ENCODE data around the gene ARHGDIB. TPM values are rescaled to one million over a fixed set of nuclear protein-coding genes. Genes with fewer than 3 reads are reported as not detected.

ARHGDIB gene
- total and polyA plus RNA-seq, 7 donors = 23.9 to 44.0 (median 32.4) TPM

- intact Hi-C loops (cut with DNase I) = loop anchor here (10.0 kb wide), 2 partner anchors 355 to 755 kb away; no protein-coding TSS in a partner anchor
- no peak for DNase-seq
- TF ChIP-seq CTCF (IDR thresholded peaks at IDR 0.05) = no peak
- H3K4me1 ChIP-seq = no peaks in the 10 kb centered on the region
- 22 to 39% (median 33%) methylated on average over 1 of the region's 1 CpG for WGBS, 3 donors
- no peaks in the 10 kb centered on the region for H3K27me3 ChIP-seq (ENCODE audit: insufficient read depth in 3 of 3, low read length in 2 of 3)
- H3K36me3 ChIP-seq (ENCODE audit: insufficient read depth in 1 of 2, low read depth in 1 of 2) = no peaks in the 10 kb centered on the region
- no peak for ATAC-seq
- H3K27ac ChIP-seq = no peak overlapping the region
- H3K9me3 ChIP-seq = no peaks in the 10 kb centered on the region
- H3K4me3 ChIP-seq = no peak overlapping the region
Measured at GRCh38 chr12:14989790-14990189, 28.4 kb upstream of the ARHGDIB start.

DNA sequence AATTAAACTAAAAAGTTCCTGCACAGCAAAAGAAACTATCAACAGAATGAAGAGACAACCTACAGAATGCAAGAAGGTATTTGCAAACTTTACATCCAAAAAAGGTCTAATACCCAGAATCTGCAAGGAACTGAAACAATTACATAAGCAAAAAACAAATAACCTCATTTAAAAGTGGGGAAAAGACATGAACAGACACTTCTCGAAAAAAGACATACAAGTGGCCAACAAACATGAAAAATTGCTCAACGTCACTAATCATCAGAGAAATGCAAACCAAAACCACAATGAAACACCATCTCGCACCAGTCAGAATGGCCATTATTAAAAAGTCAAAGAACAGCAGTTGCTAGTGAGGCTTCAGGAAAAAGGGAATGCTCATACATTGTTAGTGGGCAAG is 26.6 kb upstream of the ARHGDIB start:
- no peaks in the 10 kb centered on the region for H3K36me3 ChIP-seq (ENCODE audit: insufficient read depth in 1 of 2, low read depth in 1 of 2)
- ATAC-seq (no peak), DNase-seq (no peak)
- no peaks in the 10 kb centered on the region for H3K27me3 ChIP-seq (ENCODE audit: insufficient read depth in 3 of 3, low read length in 2 of 3)
- no peak overlapping the region for H3K4me3 ChIP-seq
- intact Hi-C loops (cut with DNase I) = no loop called here
- no peak for TF ChIP-seq CTCF (IDR thresholded peaks at IDR 0.05)
- H3K9me3 ChIP-seq = no peaks in the 10 kb centered on the region
- no peaks in the 10 kb centered on the region for H3K4me1 ChIP-seq
- WGBS, 3 donors = 81 to 89% (median 87%) methylated on average over 3 of the region's 3 CpGs
- H3K27ac ChIP-seq = no peak overlapping the region

DNA sequence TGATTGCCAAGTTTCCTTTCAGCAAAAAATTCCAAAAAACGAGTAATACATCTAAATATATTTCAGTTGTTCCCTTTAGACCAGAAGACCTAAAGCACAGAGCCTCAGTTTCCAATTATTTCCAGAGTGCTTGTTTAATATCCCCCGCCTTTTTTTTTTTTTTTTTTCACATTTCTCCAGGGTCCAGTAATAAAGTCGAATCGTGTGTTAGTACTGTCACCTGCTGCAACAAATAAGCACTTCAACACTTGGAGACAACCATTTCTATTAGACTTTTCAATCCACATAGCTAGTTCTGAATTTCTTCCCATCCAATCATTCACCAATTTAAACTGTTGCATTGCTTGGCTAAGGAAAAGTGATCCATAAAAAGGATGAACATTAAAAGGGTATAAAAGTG is 25.0 kb upstream of the ARHGDIB start:
- intact Hi-C loops (cut with DNase I) = no loop called here
- H3K9me3 ChIP-seq = no peaks in the 10 kb centered on the region
- H3K36me3 ChIP-seq (ENCODE audit: insufficient read depth in 1 of 2, low read depth in 1 of 2) = no peaks in the 10 kb centered on the region
- no peak overlapping the region for H3K27ac ChIP-seq
- 49 to 57% (median 49%) methylated on average over 4 of the region's 4 CpGs for whole genome bisulfite sequencing, 3 donors
- H3K27me3 ChIP-seq (ENCODE audit: insufficient read depth in 3 of 3, low read length in 2 of 3) = no peaks in the 10 kb centered on the region
- DNase-seq = no peak
- no peaks in the 10 kb centered on the region for H3K4me1 ChIP-seq
- no peak for TF ChIP-seq CTCF (IDR thresholded peaks at IDR 0.05)
- ATAC-seq = no peak
- no peak overlapping the region for H3K4me3 ChIP-seq

- no peaks in the 10 kb centered on the region for H3K4me1 ChIP-seq
- DNase-seq (no peak), ATAC-seq (no peak)
- no peak overlapping the region for H3K4me3 ChIP-seq
- WGBS, 3 donors = 70 to 88% (median 78%) methylated on average over 1 of the region's 1 CpG
- TF ChIP-seq CTCF (IDR thresholded peaks at IDR 0.05) = no peak
- no peaks in the 10 kb centered on the region for H3K36me3 ChIP-seq (ENCODE audit: insufficient read depth in 1 of 2, low read depth in 1 of 2)
- intact Hi-C loops (cut with DNase I) = no loop called here
- no peaks in the 10 kb centered on the region for H3K9me3 ChIP-seq
- no peak overlapping the region for H3K27ac ChIP-seq
- no peaks in the 10 kb centered on the region for H3K27me3 ChIP-seq (ENCODE audit: insufficient read depth in 3 of 3, low read length in 2 of 3)
Measured at GRCh38 chr12:14984766-14985285, 23.4 kb upstream of the ARHGDIB start.

DNA sequence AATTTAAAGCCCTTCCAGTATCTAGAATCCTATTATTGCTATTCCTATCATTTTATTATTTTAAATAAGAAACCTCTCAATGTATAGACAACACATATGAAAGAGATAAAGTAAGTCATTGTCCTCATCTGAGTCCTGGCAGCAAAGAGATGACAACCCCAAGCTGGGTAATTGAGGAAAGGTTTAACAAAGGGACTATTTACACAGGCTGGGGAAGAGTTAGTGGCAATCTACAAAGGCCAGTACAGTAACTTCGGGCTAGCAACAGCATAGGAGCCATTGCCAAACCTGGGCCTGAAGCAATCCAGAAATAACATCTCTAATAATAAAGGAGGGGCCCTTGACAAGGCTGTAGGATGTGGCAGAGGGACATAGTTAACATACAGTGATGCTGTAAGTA is 22.6 kb upstream of the ARHGDIB start:
- no peak overlapping the region for H3K27ac ChIP-seq
- H3K9me3 ChIP-seq = no peaks in the 10 kb centered on the region
- intact Hi-C loops (cut with DNase I) = no loop called here
- no peak overlapping the region for H3K4me3 ChIP-seq
- H3K36me3 ChIP-seq (ENCODE audit: insufficient read depth in 1 of 2, low read depth in 1 of 2) = no peaks in the 10 kb centered on the region
- WGBS, 3 donors = 72 to 89% (median 77%) methylated on average over 1 of the region's 1 CpG
- H3K27me3 ChIP-seq (ENCODE audit: insufficient read depth in 3 of 3, low read length in 2 of 3) = no peaks in the 10 kb centered on the region
- ATAC-seq (no peak), DNase-seq (no peak)
- no peak for TF ChIP-seq CTCF (IDR thresholded peaks at IDR 0.05)
- H3K4me1 ChIP-seq = no peaks in the 10 kb centered on the region
